Left ventricle myocardium superior (tissue), 1 donor: ENCODE results near the gene CD58. TPM values are rescaled to one million over a fixed set of nuclear protein-coding genes. Genes with fewer than 3 reads are reported as not detected.

ENCODE experiments used
- ATAC-seq: fragments of 200-7000 bp; cut with Tn5 transposase; one replicate; pipeline ENCODE4 v1.9.1; 2020; ENCODE audit warnings: mild to moderate bottlenecking, moderate library complexity
- DNase-seq: peaks from one replicate; pipeline ENCODE4 v3.0.0-alpha.2; 2020
- intact Hi-C: fragments of 100-400 bp; cut with micrococcal nuclease; formaldehyde crosslinking; loops from one replicate; pipeline ENCODE4 v1.11.0; 2022
- total RNA-seq: library from RNA; stranded (reverse); fragmentation: NEBNext Ultra II Directional; extraction: Animal tissue kit (Norgen Biotek cat#: 25700); gene quantifications from one replicate; pipeline ENCODE4 v1.2.1, GENCODE V29; 2021
- donor health status: DM: no; HTN: yes; CAD: no; lungs with severe emphysema.

CD58 gene
- total RNA-seq, 1 donor from 2014 or later = 26.1 TPM

- intact Hi-C loops = no loop called here
- no peak for DNase-seq
- no peak for ATAC-seq
These were observed 13.4 kb downstream of the CD58 start for GRCh38 chr1:116557323-116557878.

GRCh38 chr1:116556289-116557006 lies 14.4 kb downstream of the CD58 start:
- intact Hi-C loops = no loop called here
- DNase-seq (peak; percentile 61), ATAC-seq (peak; percentile 75)

- intact Hi-C loops = no loop called here
- peak; percentile 68 for ATAC-seq
- no peak for DNase-seq
These were observed 15.9 kb downstream of the CD58 start for GRCh38 chr1:116554924-116555323.

- no peak for DNase-seq
- ATAC-seq = no peak
- intact Hi-C loops = no loop called here
These were observed 17.3 kb downstream of the CD58 start for GRCh38 chr1:116553386-116554115.

- ATAC-seq (no peak), DNase-seq (no peak)
- intact Hi-C loops = no loop called here
These were observed 24.4 kb downstream of the CD58 start for GRCh38 chr1:116546354-116546977.

GRCh38 chr1:116545359-116545705 lies 25.5 kb downstream of the CD58 start:
- ATAC-seq = no peak
- no peak for DNase-seq
- intact Hi-C loops = no loop called here

GRCh38 chr1:116544588-116545358 lies 26.1 kb downstream of the CD58 start:
- intact Hi-C loops = no loop called here
- DNase-seq = no peak

GRCh38 chr1:116540088-116540487 lies 30.7 kb downstream of the CD58 start:
- no peak for ATAC-seq
- intact Hi-C loops = no loop called here

More at GRCh38 chr1:116544588-116545358, 26.1 kb downstream of the CD58 start:
- no peak for ATAC-seq

GRCh38 chr1:116538544-116538943 lies 32.3 kb downstream of the CD58 start:
- ATAC-seq (no peak), DNase-seq (no peak)
- intact Hi-C loops = no loop called here

More at GRCh38 chr1:116540088-116540487, 30.7 kb downstream of the CD58 start:
- no peak for DNase-seq

- intact Hi-C loops = no loop called here
- no peak for DNase-seq
These were observed 32.9 kb downstream of the CD58 start for GRCh38 chr1:116537898-116538297.

GRCh38 chr1:116537040-116537831 lies 33.6 kb downstream of the CD58 start:
- DNase-seq (no peak), ATAC-seq (no peak)
- intact Hi-C loops = no loop called here

More at GRCh38 chr1:116537898-116538297, 32.9 kb downstream of the CD58 start:
- ATAC-seq = no peak

GRCh38 chr1:116534014-116534739 lies 36.6 kb downstream of the CD58 start:
- intact Hi-C loops = no loop called here
- ATAC-seq = no peak
- DNase-seq = no peak

- DNase-seq = no peak
- no peak for ATAC-seq
- intact Hi-C loops = no loop called here
These were observed 37.4 kb downstream of the CD58 start for GRCh38 chr1:116533429-116533820.

GRCh38 chr1:116532671-116533428 lies 38.0 kb downstream of the CD58 start:
- intact Hi-C loops = no loop called here
- no peak for ATAC-seq
- no peak for DNase-seq

GRCh38 chr1:116531917-116532316 lies 38.9 kb downstream of the CD58 start:
- DNase-seq (no peak), ATAC-seq (no peak)
- intact Hi-C loops = no loop called here

- intact Hi-C loops = no loop called here
- ATAC-seq = no peak
These were observed 41.1 kb downstream of the CD58 start for GRCh38 chr1:116529681-116530080.

GRCh38 chr1:116529199-116529631 lies 41.6 kb downstream of the CD58 start:
- intact Hi-C loops = no loop called here
- DNase-seq (no peak), ATAC-seq (no peak)

More at GRCh38 chr1:116529681-116530080, 41.1 kb downstream of the CD58 start:
- DNase-seq = no peak
